GM23338 (cell line): Measurements from ENCODE around the gene TGFBR3. TPM values are rescaled to one million over a fixed set of nuclear protein-coding genes. Genes with fewer than 3 reads are reported as not detected.

ENCODE experiments used
- ATAC-seq: fragments of 200-7000 bp; cut with Tn5 transposase; 3 replicates; pipeline ENCODE4 v1.9.1; 2020
- DNase-seq: peaks from one replicate; pipeline ENCODE4 v3.0.0-alpha.2; 2015; ENCODE audit warnings: low spot score
- H2AFZ ChIP-seq: fragments of 200-600 bp; sonication (generic); 2 replicates; pipeline ENCODE4 v1.8.0; 2016; ENCODE audit warnings: antibody characterized with exemption, mild to moderate bottlenecking, moderate library complexity
- H3F3A ChIP-seq: fragments of 200-600 bp; sonication (generic); replicated peaks from 2 replicates; pipeline ENCODE4 v1.8.0; 2017; ENCODE audit warnings: antibody characterized with exemption, mixed run types, low read depth
- H3K27ac ChIP-seq: fragments of 200-600 bp; sonication (generic); 2 replicates; pipeline ENCODE4 v1.6.1; 2016; ENCODE audit warnings: low read depth
- H3K27me3 ChIP-seq: fragments of 200-600 bp; sonication (generic); 2 replicates; pipeline ENCODE4 v1.8.0; 2016; ENCODE audit warnings: mild to moderate bottlenecking, mixed run types, moderate library complexity; ENCODE audit not compliant: insufficient read depth
- H3K36me3 ChIP-seq: fragments of 200-600 bp; sonication (generic); 2 replicates; pipeline ENCODE4 v1.8.0; 2016; ENCODE audit warnings: mild to moderate bottlenecking; ENCODE audit not compliant: insufficient read depth
- H3K4me1 ChIP-seq: fragments of 200-600 bp; sonication (generic); 2 replicates; pipeline ENCODE4 v1.8.0; 2016; ENCODE audit warnings: mild to moderate bottlenecking, moderate library complexity; ENCODE audit not compliant: insufficient read depth
- H3K4me2 ChIP-seq: fragments of 200-600 bp; sonication (generic); 2 replicates; pipeline ENCODE4 v1.7.1; 2017; ENCODE audit warnings: mixed run types
- H3K4me3 ChIP-seq: fragments of 200-600 bp; sonication (generic); 2 replicates; pipeline ENCODE4 v1.6.1; 2016; ENCODE audit warnings: mixed run types
- H3K79me2 ChIP-seq: fragments of 200-600 bp; sonication (generic); replicated peaks from 2 replicates; pipeline ENCODE4 v1.8.0; 2017; ENCODE audit warnings: mild to moderate bottlenecking; ENCODE audit not compliant: insufficient read depth
- H3K9me2 ChIP-seq: fragments of 200-600 bp; sonication (generic); 2 replicates; pipeline ENCODE4 v1.8.0; 2017; ENCODE audit not compliant: insufficient read depth
- H4K20me1 ChIP-seq: fragments of 200-600 bp; sonication (generic); replicated peaks from 2 replicates; pipeline ENCODE4 v1.8.0; 2017; ENCODE audit warnings: mild to moderate bottlenecking; ENCODE audit not compliant: insufficient read depth
- H3K27ac Mint-ChIP-seq: 2 replicates; pipeline ENCODE4 v1.8.0; 2020; ENCODE audit warnings: inconsistent platforms, mild to moderate bottlenecking, moderate library complexity, mixed read lengths
- H3K27me3 Mint-ChIP-seq: 3 replicates; pipeline ENCODE4 v1.8.0; 2022; ENCODE audit warnings: low read depth, mild to moderate bottlenecking, moderate library complexity, mixed read lengths, inconsistent platforms; ENCODE audit not compliant: insufficient read depth, poor library complexity
- H3K36me3 Mint-ChIP-seq: 3 replicates; pipeline ENCODE4 v1.8.0; 2021; ENCODE audit warnings: low read depth, mild to moderate bottlenecking, inconsistent platforms, moderate library complexity, mixed read lengths
- H3K4me1 Mint-ChIP-seq: 3 replicates; pipeline ENCODE4 v1.8.0; 2020; ENCODE audit warnings: mild to moderate bottlenecking, inconsistent platforms, mixed read lengths
- H3K4me3 Mint-ChIP-seq: 3 replicates; pipeline ENCODE4 v1.8.0; 2021; ENCODE audit warnings: moderate library complexity, mild to moderate bottlenecking, inconsistent platforms, mixed read lengths
- H3K9me3 Mint-ChIP-seq: 3 replicates; pipeline ENCODE4 v1.8.0; 2020; ENCODE audit warnings: moderate library complexity, mild to moderate bottlenecking, inconsistent platforms, mixed read lengths
- CREB1 ChIP-seq: fragments of 250-450 bp; sonication (Bioruptor Pico); IDR thresholded peaks from 2 replicates; pipeline ENCODE4 v1.5.0; 2020; ENCODE audit warnings: low read depth, mild to moderate bottlenecking, moderate library complexity
- ETS1 ChIP-seq: IDR thresholded peaks from 2 replicates; pipeline ENCODE4 v1.6.1; 2016; ENCODE audit warnings: antibody characterized with exemption
- EZH2phosphoT487 ChIP-seq: fragments of 200-600 bp; sonication (generic); IDR thresholded peaks from one replicate; pipeline ENCODE4 v1.8.1; 2018; ENCODE audit warnings: antibody characterized with exemption; ENCODE audit not compliant: unreplicated experiment
- JUNB ChIP-seq: IDR thresholded peaks from one replicate; pipeline ENCODE4 v1.6.1; 2016; ENCODE audit warnings: antibody characterized with exemption; ENCODE audit not compliant: unreplicated experiment
- NANOG ChIP-seq: IDR thresholded peaks from 2 replicates; pipeline ENCODE4 v1.6.1; 2016; ENCODE audit warnings: antibody characterized with exemption, borderline replicate concordance
- POLR2AphosphoS5 ChIP-seq: IDR thresholded peaks from 2 replicates; pipeline ENCODE4 v1.6.1; 2016; ENCODE audit warnings: antibody characterized with exemption, low read depth
- ZNF114 ChIP-seq: fragments of 250-450 bp; sonication (Bioruptor Pico); IDR thresholded peaks from 2 replicates; pipeline ENCODE4 v1.5.0; 2020; ENCODE audit warnings: mild to moderate bottlenecking, moderate library complexity
- ZNF331 ChIP-seq: fragments of 250-450 bp; sonication (Bioruptor Pico); IDR thresholded peaks from 2 replicates; pipeline ENCODE4 v1.5.0; 2020; ENCODE audit warnings: low read depth, mild to moderate bottlenecking, moderate library complexity
- ZNF462 ChIP-seq: fragments of 250-450 bp; sonication (Bioruptor Pico); IDR thresholded peaks from 2 replicates; pipeline ENCODE4 v1.5.0; 2020; ENCODE audit warnings: mild to moderate bottlenecking, moderate library complexity
- polyA plus RNA-seq: library from polyadenylated mRNA; unstranded; fragments of >200 nt; fragmentation: Nextera tagmentation; extraction: Ambion mirVana; gene quantifications from 2 replicates; pipeline ENCODE4 v1.2.1, GENCODE V29; 2016
- total RNA-seq: library from RNA; depleted of rRNA; stranded (reverse); fragments of >200 nt; shearing (Covaris generic); gene quantifications from 2 replicates; pipeline ENCODE4 v1.2.3, GENCODE V29; 2014

TGFBR3 gene
- total and polyA plus RNA-seq, 2 experiments from 2014 or later, result 1.7 to 2.9 TPM

- TF ChIP-seq ZNF462 (CRISPR knock-in tag), result no peak
These were observed 111.3 kb downstream of the TGFBR3 start (continued) for GRCh38 chr1:91774520-91775203.

GRCh38 chr1:91771717-91772116, 114.2 kb downstream of the TGFBR3 start:
- H4K20me1 ChIP-seq, result no peaks in the 10 kb centered on the region
- no peak for TF ChIP-seq ETS1
- TF ChIP-seq ZNF114 (CRISPR knock-in tag), result no peak
- TF ChIP-seq ZNF462 (CRISPR knock-in tag), result no peak
- TF ChIP-seq ZNF331 (CRISPR knock-in tag), result no peak
- no peak for TF ChIP-seq POLR2AphosphoS5
- no peak for TF ChIP-seq NANOG
- no peak for TF ChIP-seq EZH2phosphoT487
- no peak for TF ChIP-seq CREB1 (CRISPR knock-in tag)
- no peak for TF ChIP-seq JUNB

More at GRCh38 chr1:91771717-91772116, 114.2 kb downstream of the TGFBR3 start:
- DNase-seq, result no peak
- peaks cover 1% of the 10 kb centered on the region for H3K27me3 Mint-ChIP-seq
- H3K36me3 Mint-ChIP-seq, result no peaks in the 10 kb centered on the region
- no peaks in the 10 kb centered on the region for H3F3A ChIP-seq
- no peak overlapping the region for H2AFZ ChIP-seq
- H3K4me3 Mint-ChIP-seq, result no peak overlapping the region
- H3K27ac ChIP-seq, result no peak overlapping the region
- no peaks in the 10 kb centered on the region for H3K4me1 ChIP-seq
- no peak for ATAC-seq
- H3K79me2 ChIP-seq, result no peaks in the 10 kb centered on the region
- no peak overlapping the region for H3K4me2 ChIP-seq
- no peak overlapping the region for H3K4me3 ChIP-seq
- no peak overlapping the region for H3K27ac Mint-ChIP-seq
- no peaks in the 10 kb centered on the region for H3K36me3 ChIP-seq
- H3K9me3 Mint-ChIP-seq, result no peaks in the 10 kb centered on the region
- peaks cover 19% of the 10 kb centered on the region for H3K4me1 Mint-ChIP-seq
- no peaks in the 10 kb centered on the region; the same call in 1 of the 2 replicates for H3K9me2 ChIP-seq
- H3K27me3 ChIP-seq, result no peaks in the 10 kb centered on the region
